Fibroblast of skin of abdomen (primary cell): ENCODE measurements around the gene PPM1N.

Source experiments
- DNase-seq: peaks from one replicate; pipeline ENCODE4 v3.0.0-alpha.2; 2013

The PPM1N gene

DNA sequence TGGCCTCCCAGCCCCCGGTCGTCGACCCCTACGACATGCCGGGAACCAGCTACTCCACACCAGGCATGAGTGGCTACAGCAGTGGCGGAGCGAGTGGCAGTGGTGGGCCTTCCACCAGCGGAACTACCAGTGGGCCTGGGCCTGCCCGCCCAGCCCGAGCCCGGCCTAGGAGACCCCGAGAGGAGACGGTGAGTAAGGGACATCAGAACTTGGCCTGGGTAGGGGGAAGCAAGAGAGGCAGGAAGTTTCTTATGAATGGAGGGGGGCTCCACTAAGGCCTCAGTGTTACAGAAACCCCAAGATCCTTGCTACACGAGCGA lies 27.5 kb upstream of the PPM1N start:
- DNase-seq, result no peak

DNA sequence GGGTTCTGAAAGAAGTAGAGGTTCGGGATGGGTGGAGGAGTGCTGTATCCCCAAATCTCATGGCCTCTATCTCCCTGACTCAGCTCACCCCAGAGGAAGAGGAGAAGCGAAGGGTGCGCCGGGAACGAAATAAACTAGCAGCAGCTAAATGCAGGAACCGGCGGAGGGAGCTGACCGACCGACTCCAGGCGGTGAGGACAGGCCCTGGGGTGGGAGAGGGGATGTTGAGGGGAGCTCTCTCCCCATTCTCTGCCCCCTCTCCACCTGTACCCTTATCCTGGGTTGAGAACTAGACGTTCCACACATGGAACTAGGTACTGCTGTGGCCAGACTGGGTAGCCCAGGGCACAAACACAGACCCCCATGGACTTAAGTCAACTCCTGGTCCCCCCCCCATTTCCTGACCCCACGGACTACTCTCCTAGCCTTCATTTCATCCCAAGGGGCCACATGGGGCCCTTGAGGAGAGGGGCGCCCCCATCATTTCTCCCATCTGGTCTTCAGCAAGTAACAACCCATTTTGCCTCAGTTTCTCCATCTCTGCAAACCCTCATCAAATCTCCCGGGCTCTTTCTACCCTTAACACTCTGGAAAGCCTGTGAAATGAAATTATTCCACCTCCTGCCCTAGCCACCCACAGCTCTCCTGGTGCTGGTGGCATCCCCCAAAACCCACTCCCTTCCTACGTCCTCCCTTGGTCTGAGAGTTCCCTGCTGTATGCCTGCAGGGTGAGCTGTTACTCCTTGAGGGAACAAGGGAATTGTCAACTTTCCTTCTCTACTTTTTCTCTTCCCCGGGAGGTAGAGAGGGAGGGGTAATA lies 26.9 kb upstream of the PPM1N start:
- DNase-seq, result no peak

DNA sequence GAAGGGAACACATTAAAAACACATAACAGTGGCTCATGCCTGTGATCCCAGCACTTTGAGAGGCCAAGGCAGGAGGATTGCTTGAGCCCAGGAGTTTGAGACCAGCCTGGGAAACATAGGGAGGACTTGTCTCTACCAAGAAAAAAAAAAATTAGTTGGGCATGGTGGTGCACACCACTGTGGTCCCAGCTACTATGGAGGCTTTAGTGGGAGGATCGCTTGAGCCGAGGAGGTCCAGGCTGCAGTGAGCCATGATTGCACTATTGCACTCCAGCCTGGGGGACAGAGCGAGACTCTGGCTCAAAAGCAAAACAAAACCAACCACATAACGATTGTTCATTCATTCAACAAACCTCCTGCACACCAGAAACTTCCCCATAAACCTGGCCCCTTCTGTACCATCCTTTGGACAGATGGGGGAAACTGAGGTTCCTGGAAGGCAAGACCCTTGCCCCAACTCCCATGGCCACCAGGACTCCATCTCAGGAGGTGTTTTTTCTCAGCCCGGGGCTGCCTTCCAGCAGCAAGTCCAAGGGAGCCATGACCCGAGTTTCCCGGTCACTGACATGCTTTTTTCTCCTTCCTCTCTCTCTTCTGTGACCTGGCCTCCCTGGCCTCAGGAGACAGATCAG lies 26.2 kb upstream of the PPM1N start:
- DNase-seq, result no peak

DNA sequence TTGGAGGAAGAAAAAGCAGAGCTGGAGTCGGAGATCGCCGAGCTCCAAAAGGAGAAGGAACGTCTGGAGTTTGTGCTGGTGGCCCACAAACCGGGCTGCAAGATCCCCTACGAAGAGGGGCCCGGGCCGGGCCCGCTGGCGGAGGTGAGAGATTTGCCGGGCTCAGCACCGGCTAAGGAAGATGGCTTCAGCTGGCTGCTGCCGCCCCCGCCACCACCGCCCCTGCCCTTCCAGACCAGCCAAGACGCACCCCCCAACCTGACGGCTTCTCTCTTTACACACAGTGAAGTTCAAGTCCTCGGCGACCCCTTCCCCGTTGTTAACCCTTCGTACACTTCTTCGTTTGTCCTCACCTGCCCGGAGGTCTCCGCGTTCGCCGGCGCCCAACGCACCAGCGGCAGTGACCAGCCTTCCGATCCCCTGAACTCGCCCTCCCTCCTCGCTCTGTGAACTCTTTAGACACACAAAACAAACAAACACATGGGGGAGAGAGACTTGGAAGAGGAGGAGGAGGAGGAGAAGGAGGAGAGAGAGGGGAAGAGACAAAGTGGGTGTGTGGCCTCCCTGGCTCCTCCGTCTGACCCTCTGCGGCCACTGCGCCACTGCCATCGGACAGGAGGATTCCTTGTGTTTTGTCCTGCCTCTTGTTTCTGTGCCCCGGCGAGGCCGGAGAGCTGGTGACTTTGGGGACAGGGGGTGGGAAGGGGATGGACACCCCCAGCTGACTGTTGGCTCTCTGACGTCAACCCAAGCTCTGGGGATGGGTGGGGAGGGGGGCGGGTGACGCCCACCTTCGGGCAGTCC lies 25.5 kb upstream of the PPM1N start:
- no peak for DNase-seq

DNA sequence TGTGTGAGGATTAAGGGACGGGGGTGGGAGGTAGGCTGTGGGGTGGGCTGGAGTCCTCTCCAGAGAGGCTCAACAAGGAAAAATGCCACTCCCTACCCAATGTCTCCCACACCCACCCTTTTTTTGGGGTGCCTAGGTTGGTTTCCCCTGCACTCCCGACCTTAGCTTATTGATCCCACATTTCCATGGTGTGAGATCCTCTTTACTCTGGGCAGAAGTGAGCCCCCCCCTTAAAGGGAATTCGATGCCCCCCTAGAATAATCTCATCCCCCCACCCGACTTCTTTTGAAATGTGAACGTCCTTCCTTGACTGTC lies 24.9 kb upstream of the PPM1N start:
- no peak for DNase-seq

DNA sequence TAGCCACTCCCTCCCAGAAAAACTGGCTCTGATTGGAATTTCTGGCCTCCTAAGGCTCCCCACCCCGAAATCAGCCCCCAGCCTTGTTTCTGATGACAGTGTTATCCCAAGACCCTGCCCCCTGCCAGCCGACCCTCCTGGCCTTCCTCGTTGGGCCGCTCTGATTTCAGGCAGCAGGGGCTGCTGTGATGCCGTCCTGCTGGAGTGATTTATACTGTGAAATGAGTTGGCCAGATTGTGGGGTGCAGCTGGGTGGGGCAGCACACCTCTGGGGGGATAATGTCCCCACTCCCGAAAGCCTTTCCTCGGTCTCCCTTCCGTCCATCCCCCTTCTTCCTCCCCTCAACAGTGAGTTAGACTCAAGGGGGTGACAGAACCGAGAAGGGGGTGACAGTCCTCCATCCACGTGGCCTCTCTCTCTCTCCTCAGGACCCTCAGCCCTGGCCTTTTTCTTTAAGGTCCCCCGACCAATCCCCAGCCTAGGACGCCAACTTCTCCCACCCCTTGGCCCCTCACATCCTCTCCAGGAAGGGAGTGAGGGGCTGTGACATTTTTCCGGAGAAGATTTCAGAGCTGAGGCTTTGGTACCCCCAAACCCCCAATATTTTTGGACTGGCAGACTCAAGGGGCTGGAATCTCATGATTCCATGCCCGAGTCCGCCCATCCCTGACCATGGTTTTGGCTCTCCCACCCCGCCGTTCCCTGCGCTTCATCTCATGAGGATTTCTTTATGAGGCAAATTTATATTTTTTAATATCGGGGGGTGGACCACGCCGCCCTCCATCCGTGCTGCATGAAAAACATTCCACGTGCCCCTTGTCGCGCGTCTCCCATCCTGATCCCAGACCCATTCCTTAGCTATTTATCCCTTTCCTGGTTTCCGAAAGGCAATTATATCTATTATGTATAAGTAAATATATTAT lies 24.3 kb upstream of the PPM1N start:
- no peak for DNase-seq

DNA sequence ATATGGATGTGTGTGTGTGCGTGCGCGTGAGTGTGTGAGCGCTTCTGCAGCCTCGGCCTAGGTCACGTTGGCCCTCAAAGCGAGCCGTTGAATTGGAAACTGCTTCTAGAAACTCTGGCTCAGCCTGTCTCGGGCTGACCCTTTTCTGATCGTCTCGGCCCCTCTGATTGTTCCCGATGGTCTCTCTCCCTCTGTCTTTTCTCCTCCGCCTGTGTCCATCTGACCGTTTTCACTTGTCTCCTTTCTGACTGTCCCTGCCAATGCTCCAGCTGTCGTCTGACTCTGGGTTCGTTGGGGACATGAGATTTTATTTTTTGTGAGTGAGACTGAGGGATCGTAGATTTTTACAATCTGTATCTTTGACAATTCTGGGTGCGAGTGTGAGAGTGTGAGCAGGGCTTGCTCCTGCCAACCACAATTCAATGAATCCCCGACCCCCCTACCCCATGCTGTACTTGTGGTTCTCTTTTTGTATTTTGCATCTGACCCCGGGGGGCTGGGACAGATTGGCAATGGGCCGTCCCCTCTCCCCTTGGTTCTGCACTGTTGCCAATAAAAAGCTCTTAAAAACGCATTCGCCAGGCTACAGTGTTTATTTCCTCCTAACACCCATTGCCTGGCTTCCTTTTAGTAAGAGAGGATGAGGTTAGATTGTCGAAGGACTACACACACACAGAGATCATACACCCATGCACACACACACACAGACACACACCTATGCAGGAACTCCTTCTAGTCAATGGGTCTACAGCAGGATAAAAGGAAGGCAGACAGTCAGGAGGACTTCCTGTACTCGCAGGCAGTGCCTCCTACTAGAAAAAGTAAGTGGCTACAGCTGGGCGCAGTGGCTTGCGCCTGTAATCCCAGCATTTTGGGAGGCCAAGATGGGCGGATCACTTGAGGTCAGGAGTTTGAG lies 23.4 kb upstream of the PPM1N start:
- no peak for DNase-seq

DNA sequence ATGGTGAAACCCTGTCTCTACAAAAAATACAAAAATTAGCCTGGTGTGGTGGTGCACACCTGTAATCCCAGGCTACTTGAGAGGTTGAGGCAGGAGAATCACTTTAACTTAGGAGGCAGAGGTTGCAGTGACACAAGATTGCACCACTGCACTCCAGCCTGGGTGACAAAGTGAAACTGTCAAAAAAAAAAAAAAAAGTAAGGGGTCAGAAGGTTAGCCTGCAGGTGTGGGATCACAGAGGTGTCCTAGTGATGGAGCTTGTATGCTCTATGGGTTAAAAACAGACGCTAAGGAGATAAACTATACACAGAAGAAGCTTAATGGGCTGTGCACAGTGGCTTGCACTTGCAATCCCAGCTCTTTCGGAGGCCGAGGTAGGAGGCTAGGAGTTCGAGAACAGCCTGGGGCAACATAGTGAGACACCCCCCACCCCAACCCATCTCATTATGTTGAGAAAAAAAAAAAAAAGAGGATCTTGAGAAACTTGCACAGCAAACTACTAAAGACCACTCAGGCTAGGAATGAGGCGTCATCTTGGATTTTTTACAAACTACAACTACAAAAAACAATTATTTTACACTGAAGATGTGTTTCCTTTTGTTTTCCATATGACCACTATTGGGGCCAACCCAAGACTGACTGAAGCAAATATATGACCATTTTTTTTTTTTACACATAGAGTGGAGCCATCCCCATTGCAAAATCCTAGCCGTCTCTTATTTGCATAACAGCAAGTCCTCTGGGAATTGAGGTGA lies 22.5 kb upstream of the PPM1N start:
- no peak for DNase-seq

DNA sequence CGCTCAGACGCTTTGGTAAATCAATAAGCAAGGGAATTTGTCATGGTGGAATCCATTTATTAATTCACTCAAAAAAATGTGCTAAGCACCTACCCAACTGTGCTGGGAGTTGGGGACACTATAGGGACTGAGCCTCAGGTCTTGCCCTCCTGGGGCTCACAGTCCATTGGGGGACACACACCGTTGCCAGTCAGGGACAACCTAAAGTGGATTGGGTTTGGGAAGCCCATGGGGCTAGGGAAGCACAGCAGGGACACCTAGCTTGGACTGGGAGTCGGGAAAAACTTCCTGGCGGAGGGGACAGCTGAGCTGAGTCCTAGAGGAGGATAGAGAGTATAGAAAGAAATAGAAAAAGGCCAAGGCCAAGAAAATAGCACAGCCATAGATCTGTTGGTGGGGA lies 21.9 kb upstream of the PPM1N start:
- DNase-seq, result no peak

DNA sequence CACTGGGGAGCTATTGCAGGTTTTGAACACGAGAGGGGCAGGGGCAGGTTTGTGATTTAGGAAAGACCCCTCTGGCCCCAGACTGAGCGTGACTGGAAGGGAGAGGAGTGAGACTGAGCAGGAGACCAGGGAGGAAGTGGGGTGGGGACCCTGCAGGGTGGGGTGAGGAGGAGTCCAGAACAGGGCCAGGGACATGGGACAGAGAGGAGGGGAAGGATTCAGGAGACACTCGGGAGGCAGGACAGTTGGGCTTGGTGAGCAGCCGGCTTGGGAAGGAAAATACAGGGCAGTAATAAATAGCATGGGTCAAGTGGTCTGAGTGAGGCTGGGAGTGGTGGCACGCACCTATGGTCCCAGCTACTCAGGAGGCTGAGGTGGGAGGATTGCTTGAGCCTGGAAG lies 21.1 kb upstream of the PPM1N start:
- no peak for DNase-seq

DNA sequence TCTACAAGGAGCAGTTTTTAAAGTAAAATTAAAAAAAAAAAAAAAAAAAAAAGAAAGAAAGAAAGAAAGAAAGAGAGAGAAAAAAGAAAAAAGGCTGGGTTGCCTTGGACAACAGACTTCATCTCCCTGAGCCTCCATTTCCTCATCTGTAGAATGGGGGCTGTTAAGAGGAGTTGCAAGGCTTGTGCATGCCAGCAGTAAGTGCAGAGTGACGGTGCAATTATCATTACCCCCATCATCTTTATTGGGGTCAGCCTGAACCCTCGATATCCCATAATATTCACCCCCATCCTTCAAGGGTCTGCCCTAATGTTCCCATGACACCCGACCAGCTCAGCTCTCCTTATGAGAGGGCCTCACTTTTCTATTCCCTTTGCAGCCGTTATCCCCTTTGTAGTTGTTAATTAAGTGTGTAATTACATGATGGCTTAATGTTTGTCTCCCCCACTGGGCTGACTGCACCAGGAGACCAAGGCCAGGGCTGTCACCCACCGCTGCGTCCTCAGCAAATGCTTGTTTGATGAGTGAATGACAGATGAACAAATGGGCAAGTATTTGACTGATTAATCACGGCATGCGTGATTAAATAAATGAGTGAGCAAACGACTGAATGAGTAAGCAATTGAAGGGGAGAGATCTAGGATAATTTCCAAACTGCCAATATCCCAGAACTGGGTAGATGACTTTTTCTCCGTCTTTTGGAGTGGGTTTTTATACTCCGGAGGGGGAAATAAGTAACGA lies 20.4 kb upstream of the PPM1N start:
- DNase-seq, result no peak

DNA sequence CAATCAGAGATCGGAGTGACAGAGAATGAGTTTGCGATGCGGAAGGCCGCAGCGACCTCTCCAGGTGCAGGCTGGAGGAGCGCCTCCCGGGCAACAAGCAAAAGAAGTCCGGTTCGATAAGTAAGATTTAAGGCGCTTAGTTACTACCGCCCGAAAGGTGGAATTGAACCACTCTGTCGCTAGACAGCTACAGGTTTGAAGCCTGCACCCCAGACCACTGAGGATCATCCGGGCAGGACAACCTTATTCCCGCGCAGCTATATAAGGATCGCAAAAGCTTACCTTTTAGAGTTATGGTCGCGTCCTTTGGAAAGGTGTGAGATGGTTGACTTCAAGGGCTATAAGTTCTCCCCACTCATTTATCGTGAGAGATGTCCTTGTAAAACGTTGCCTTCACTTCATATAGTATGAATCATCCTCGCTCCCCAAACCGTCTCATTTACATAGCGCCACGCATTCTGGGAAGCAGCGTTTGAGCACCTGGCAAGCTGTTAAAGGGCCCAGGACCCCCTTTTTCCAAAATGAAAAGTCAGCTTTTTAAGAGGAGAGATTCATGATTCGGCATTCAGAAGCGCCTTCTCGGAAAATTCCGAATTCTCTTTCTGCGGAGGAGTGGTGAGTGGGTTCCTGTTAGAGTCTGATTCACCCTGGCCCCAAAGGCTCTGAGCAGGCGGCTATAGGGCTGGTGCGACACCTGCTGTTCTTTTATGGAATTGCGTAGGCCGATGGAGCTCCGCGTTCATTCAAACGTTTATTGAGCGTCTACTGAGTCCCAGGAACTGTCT lies 19.6 kb upstream of the PPM1N start:
- peak; percentile 96 for DNase-seq

DNA sequence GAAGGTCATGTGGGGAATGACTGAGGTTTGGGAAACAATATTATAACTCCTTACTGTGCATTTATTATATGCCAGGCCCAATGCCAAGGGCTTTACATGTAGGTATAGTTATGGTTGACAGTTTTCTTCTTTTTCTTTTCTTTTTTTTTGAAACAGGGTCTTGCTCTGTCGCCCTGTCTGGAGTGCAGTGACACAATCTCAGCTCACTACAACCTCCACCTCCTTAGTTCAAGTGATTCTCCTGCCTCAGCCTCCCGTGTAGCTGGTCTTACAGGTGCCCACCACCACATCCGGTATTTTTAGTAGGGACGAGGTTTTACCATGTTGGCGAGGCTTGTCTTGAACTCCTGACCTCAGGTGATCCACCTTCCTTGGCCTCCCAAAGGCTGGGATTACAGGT lies 15.2 kb upstream of the PPM1N start:
- DNase-seq, result no peak

DNA sequence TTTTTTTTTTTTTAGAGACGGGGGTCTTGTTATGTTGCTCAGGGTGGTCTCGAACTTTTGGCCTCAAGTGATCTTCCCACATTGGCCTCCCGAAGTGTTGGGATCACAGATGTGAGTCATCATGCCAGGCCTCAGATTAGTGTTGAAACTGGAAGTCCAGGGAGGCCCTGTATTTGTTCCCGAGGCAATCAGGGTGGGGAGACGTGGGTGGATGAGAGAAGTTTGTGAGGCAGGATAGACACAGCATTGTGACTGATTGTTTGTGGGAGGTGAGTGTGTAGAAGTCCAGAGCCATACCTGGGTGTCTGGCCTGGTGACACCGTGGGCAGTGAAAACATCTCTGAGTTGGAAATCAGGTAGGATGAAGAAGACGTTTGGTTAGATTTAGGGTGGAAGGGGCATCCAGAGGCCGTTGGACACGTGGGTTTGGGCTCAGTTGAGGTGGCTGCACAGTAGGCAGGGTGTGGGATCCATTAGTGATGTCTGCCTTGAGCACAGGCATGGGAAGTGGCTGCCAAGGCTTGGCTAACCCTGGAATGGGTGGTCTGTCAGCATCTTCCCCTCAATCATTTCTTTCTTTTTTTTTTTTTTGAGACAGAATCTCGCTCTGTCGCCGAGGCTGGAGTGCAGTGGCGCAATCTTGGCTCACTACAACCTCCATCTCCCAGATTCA lies 13.8 kb upstream of the PPM1N start:
- no peak for DNase-seq

DNA sequence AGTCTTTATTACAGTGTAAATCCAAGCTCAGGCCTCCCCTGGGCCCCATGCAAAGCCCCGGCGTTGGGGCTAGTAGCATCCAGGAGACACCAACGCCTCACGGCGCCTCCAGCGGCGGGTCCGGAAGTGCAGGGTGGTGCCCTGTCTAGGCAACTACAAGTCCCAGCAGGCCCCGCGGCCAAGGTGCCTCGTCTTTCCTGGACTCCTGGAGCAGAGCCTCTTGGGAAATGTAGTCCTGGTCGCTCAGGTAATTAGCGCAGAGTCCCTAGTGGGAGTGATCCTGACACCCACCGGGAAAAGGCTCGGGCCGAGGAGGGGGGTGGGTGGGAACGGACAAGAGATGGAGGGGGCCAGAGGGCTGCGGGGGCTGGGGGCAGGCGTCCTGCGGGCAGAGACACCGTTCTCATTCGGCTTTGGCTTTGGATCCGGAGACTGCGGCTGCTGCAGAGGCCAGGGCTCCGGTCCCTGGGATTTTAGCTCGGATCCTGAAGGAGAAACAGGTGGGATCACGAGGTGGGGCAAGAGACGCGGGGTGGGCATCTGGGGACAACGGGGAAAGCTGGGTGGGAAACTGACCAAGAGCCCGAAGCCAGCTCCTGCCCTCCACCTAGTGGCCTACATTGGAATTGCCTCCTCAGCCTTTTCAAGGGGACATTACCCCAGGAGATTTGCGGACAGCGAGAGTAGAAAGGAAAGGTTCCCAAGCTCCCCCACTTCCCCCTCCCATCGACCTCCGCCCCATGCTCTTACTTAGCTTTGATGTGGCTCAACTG lies 12.8 kb upstream of the PPM1N start:
- DNase-seq, result peak; percentile 95

DNA sequence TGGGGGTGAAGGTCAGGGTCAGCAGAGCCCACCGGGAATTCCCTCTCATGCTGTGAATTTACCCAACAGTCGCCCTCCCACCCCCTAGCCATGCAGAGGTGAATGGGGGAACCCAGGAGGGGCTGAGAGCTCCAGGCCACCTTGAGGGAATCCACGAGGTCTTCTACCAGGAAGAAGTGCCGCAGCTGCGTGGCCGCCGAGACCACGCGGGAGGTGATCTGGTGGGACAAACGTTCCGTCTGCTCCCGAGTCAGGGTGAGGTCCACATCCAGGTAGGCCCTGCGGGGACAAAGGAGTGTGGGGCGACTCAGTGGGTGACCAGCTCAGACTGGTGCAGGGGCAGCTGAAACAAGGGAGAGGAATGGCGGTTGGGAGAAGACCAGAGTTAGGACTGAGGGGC lies 9.5 kb upstream of the PPM1N start:
- no peak for DNase-seq

DNA sequence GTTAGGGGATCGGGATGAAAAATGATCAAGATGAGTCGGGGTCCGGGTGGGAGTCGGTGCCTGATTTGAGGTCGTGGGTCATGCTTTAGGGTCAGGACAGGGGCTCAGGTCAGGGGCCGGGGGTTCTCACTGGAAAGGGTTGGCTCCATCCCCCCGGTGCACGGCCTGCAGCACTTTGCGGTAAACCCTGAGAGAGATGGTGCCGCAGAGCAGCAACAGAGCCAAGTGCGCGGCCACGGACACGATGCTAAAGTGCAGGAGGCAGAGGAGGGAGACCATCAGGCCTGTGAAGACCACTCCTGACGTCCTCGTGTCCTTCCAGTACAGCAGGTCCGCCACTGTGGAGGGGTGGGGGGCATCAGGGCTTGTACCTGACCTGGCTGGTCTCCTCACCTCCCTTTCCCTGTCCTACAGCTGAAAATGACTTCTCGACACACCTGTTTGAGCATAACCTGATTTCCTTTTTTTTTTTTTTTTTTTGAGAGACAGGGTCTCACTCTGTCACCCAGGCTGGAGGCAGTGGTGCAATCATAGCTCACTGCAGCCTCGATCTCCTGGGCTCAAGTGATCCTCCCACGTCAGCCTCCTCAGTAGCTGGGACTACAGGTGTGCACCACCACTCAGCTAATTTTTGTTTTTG lies 8.9 kb upstream of the PPM1N start:
- DNase-seq, result no peak
